ENCODE results near the gene PTGR3.

DNA sequence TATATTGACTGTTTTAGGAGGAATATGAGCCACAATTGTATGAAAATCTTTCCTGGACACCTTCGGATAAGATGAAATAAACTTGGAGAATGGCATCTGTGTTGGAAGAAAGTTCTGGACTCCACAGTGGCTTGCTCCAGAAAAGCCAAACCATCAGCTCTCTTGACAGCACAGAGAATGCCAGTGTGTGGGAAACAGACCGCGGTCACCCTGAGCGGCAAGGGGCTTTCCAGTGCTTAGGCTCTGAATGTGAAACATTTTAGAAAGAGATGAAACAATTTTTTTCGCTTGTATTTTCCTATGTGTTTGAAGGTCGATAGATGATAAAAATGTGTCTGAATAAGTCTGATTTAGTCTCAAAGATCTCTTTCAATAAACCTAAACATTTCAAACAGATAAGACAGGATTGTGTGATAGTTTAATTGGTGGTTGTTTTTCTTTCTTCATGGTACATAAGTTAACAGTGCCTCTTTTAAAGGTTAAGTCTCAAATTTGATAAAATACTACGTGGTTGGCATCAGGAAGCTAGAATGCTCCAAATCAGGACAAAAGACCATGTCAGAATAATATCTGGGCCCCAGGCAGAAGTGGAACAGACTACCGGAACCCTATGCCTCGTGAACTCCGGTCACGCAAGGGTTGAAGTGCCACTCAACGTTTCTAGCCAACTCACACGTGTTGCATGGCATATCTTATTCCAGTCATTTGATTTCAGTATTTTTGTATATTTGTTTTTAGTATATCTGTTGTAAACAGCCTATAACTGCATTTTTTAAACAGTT lies 28.9 kb downstream of the PTGR3 start:
- TF ChIP-seq TP53 (CRISPR knock-in tag; IDR thresholded peaks at IDR 0.05) = no peak
- TF ChIP-seq, protein P1, sequence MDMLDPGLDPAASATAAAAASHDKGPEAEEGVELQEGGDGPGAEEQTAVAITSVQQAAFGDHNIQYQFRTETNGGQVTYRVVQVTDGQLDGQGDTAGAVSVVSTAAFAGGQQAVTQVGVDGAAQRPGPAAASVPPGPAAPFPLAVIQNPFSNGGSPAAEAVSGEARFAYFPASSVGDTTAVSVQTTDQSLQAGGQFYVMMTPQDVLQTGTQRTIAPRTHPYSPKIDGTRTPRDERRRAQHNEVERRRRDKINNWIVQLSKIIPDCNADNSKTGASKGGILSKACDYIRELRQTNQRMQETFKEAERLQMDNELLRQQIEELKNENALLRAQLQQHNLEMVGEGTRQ (CRISPR knock-in tag; IDR thresholded peaks at IDR 0.05) = no peak
- TF ChIP-seq, protein P2, sequence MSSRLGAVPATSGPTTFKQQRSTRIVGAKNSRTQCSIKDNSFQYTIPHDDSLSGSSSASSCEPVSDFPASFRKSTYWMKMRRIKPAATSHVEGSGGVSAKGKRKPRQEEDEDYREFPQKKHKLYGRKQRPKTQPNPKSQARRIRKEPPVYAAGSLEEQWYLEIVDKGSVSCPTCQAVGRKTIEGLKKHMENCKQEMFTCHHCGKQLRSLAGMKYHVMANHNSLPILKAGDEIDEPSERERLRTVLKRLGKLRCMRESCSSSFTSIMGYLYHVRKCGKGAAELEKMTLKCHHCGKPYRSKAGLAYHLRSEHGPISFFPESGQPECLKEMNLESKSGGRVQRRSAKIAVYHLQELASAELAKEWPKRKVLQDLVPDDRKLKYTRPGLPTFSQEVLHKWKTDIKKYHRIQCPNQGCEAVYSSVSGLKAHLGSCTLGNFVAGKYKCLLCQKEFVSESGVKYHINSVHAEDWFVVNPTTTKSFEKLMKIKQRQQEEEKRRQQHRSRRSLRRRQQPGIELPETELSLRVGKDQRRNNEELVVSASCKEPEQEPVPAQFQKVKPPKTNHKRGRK (CRISPR knock-in tag; IDR thresholded peaks at IDR 0.05; ENCODE audit: borderline replicate concordance) = no peak
- no peak for TF ChIP-seq CREM (CRISPR knock-in tag; IDR thresholded peaks at IDR 0.05)
- no peak for TF ChIP-seq ZNF263 (CRISPR knock-in tag; IDR thresholded peaks at IDR 0.05; ENCODE audit: low read depth)
- TF ChIP-seq, protein P3, sequence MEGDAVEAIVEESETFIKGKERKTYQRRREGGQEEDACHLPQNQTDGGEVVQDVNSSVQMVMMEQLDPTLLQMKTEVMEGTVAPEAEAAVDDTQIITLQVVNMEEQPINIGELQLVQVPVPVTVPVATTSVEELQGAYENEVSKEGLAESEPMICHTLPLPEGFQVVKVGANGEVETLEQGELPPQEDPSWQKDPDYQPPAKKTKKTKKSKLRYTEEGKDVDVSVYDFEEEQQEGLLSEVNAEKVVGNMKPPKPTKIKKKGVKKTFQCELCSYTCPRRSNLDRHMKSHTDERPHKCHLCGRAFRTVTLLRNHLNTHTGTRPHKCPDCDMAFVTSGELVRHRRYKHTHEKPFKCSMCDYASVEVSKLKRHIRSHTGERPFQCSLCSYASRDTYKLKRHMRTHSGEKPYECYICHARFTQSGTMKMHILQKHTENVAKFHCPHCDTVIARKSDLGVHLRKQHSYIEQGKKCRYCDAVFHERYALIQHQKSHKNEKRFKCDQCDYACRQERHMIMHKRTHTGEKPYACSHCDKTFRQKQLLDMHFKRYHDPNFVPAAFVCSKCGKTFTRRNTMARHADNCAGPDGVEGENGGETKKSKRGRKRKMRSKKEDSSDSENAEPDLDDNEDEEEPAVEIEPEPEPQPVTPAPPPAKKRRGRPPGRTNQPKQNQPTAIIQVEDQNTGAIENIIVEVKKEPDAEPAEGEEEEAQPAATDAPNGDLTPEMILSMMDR (IDR thresholded peaks at IDR 0.05) = no peak
- TF ChIP-seq, protein P4, sequence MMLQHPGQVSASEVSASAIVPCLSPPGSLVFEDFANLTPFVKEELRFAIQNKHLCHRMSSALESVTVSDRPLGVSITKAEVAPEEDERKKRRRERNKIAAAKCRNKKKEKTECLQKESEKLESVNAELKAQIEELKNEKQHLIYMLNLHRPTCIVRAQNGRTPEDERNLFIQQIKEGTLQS (CRISPR knock-in tag; conservative IDR thresholded peaks at IDR 0.05) = no peak
- no peak for TF ChIP-seq SMAD4 (CRISPR knock-in tag; IDR thresholded peaks at IDR 0.05)
- TF ChIP-seq NR1H2 (CRISPR knock-in tag; IDR thresholded peaks at IDR 0.05) = no peak
- TF ChIP-seq FOXP1 (CRISPR knock-in tag; IDR thresholded peaks at IDR 0.05; ENCODE audit: borderline replicate concordance) = no peak
- TF ChIP-seq, protein P5, sequence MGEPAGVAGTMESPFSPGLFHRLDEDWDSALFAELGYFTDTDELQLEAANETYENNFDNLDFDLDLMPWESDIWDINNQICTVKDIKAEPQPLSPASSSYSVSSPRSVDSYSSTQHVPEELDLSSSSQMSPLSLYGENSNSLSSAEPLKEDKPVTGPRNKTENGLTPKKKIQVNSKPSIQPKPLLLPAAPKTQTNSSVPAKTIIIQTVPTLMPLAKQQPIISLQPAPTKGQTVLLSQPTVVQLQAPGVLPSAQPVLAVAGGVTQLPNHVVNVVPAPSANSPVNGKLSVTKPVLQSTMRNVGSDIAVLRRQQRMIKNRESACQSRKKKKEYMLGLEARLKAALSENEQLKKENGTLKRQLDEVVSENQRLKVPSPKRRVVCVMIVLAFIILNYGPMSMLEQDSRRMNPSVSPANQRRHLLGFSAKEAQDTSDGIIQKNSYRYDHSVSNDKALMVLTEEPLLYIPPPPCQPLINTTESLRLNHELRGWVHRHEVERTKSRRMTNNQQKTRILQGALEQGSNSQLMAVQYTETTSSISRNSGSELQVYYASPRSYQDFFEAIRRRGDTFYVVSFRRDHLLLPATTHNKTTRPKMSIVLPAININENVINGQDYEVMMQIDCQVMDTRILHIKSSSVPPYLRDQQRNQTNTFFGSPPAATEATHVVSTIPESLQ (CRISPR knock-in tag; IDR thresholded peaks at IDR 0.05) = no peak
- TF ChIP-seq SMAD3 (CRISPR knock-in tag; IDR thresholded peaks at IDR 0.05; ENCODE audit: borderline replicate concordance) = no peak
- TF ChIP-seq, protein P6, sequence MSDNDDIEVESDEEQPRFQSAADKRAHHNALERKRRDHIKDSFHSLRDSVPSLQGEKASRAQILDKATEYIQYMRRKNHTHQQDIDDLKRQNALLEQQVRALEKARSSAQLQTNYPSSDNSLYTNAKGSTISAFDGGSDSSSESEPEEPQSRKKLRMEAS (CRISPR knock-in tag; IDR thresholded peaks at IDR 0.05) = no peak
- TF ChIP-seq ZBTB21 (CRISPR knock-in tag; IDR thresholded peaks at IDR 0.05; ENCODE audit: borderline replicate concordance) = no peak

Data from WTC11 (cell line).